ENCODE results near the gene VPS54.

Gene VPS54

GRCh38 chr2:64019083-64019974, at the start of gene VPS54:
Gene VPS54 (minus strand): TSS chr2:64019428. CDS start chr2:63983999, 35,429 bp downstream.
- DNase-seq, result peak; percentile 64

GRCh38 chr2:64067326-64067725, 48.1 kb upstream of the VPS54 start:
- no peak for DNase-seq

- no peak for DNase-seq
Observed at GRCh38 chr2:64065516-64065915, 46.3 kb upstream of the VPS54 start.

- no peak for DNase-seq
Observed at GRCh38 chr2:64063924-64064331, 44.7 kb upstream of the VPS54 start.

- DNase-seq, result no peak
Observed at GRCh38 chr2:64063454-64063853, 44.2 kb upstream of the VPS54 start.

GRCh38 chr2:64062840-64063239, 43.6 kb upstream of the VPS54 start:
- no peak for DNase-seq

GRCh38 chr2:64059270-64059669, 40.0 kb upstream of the VPS54 start:
- no peak for DNase-seq

- DNase-seq, result no peak
Observed at GRCh38 chr2:64056021-64056420, 36.8 kb upstream of the VPS54 start.

GRCh38 chr2:64054161-64054915, 35.1 kb upstream of the VPS54 start:
- DNase-seq, result no peak

GRCh38 chr2:64052463-64053241, 33.4 kb upstream of the VPS54 start:
- DNase-seq, result no peak

- peak; percentile 86 for DNase-seq
Observed at GRCh38 chr2:64049633-64050220, 30.5 kb upstream of the VPS54 start.

GRCh38 chr2:64045938-64046337, 26.7 kb upstream of the VPS54 start:
- DNase-seq, result no peak

GRCh38 chr2:64040161-64040560, 20.9 kb upstream of the VPS54 start:
- no peak for DNase-seq

- DNase-seq, result peak; percentile 90
Observed at GRCh38 chr2:64036034-64036705, 16.9 kb upstream of the VPS54 start.

GRCh38 chr2:64035072-64035942, 16.1 kb upstream of the VPS54 start:
- DNase-seq, result peak; percentile 87

GRCh38 chr2:64029116-64029665, 10.0 kb upstream of the VPS54 start:
- no peak for DNase-seq

GRCh38 chr2:64025741-64026140, 6.5 kb upstream of the VPS54 start:
- DNase-seq, result peak; percentile 25

- DNase-seq, result no peak
Observed at GRCh38 chr2:64024259-64024949, 5.2 kb upstream of the VPS54 start.

GRCh38 chr2:64023485-64024258, 4.4 kb upstream of the VPS54 start:
- DNase-seq, result no peak

All from activated CD4-positive, alpha-beta T cell treated with anti-CD3 and anti-CD28 coated beads, Interleukin-10, Interleukin-2, amounts not matched to agents 100 ng/mL and 50 ng/mL, durations not matched to agents 16 hours and 8 hours (primary cell).